Activated CD4-positive, alpha-beta T cell treated with anti-CD3 and anti-CD28 coated beads, Interleukin-2, Interleukin-6, amounts not matched to agents 100 ng/mL and 50 ng/mL, durations not matched to agents 16 hours and 8 hours (primary cell): Measurements from ENCODE around the gene IFT43.

Experiments used
- DNase-seq: peaks from one replicate; pipeline ENCODE4 v3.0.0-alpha.2; 2020

Gene IFT43

DNA sequence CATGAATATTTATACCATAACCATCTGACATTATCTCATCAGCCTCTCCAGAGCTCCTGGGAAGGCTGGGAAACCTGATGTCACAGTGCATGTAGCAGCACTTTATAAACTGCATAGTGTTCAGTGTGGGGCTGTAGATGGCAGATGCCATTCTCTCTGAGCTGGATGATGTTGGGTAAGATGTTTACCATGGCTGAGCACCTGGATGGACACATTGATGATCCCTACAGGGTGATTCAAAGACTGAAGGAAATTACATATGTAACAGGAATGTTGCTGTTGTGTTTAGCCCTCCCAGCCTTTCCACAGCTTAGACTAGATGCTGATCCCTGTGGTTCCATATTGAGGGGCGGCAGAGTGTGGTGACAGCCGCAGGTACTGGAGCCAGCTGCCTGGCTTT lies 37.4 kb downstream of the IFT43 start:
- no peak for DNase-seq

DNA sequence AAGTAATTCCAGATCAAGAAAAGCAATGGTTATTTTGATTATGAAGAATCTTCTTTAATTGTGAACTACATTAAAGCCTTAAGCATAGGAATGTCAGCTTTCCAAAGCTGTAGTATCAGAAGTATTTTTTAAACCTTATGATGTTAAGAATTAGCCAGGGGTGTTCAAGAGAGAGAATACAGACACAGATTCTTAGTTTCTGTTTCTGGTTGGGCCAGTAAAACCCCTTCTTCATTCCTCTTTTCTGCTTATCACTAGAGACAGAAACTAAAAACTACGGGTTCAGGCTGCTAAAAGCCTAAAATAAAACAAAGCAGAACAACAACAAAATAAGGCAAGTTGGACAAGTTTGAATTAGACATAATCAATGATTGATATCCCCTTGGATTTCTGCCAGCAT lies 38.2 kb downstream of the IFT43 start:
- no peak for DNase-seq

DNA sequence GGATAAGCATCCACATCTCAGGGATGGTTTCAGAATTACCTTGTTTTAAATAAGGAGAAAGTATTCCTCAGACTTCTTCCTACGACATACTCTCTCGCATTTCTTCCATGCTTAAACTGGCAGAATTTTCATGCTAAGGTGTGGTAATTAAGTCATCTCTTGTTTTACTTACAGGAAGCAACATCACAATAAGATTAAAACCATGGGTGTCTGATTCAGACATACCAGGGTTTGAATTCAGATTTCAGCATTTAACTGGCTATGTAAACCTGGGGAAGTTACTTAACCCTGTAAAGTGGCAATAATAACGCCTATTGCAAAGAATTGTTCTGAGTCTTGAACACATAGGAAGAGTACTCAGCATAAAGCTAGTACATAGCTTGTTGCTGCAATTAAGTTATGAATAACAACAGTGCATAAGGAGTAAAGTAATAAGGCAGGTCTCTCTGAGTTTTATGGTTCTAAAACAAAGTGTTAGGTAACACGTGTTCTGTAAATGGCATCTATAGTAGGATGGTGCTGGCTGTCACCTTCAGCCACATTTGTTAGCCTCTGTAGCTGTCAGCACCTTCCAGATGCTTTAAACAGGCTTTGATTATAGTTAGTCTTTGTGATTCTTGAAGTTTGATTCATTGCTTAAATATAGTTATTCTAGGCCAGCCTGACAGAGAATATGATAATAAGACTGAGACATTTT lies 38.8 kb downstream of the IFT43 start:
- DNase-seq = no peak

DNA sequence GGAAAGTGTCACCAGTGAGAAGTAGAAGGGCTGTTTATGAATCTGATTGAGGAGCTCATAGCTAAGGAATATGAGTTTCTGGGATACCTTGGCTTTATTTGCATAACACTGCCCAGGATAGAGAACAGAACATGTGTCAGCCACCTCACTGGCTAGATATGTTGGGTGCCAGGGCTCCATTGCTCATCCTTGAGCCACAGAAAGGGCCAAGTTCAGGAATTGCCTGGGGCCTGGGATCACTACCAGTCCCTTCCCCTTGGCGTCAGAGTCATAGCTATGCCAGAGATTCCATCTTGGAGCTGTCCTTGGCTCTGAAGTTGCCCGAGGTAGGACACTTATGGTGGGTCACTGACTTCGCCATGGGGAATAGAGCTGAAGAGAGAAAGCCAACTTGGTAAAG lies 49.0 kb downstream of the IFT43 start:
- no peak for DNase-seq

DNA sequence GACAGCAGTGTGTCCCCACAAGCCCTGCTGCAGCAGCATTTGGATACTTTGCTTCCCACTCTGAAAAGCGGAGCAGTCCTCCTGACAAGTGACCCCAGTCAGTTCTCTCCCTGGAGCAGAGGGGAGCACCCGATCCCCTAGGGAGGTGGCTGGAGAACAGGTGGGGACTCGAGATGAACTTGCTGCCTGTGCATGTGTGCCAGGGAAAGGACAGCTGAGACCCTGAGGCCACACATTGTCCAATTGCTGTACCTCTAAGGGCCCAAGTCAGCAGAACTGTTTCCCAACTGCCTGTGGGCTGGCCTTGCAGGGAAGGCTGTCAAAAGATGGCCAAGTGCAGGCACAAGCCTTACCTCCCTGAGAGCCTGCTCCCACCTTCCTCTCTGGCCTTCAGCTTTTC lies 55.1 kb downstream of the IFT43 start:
- no peak for DNase-seq

DNA sequence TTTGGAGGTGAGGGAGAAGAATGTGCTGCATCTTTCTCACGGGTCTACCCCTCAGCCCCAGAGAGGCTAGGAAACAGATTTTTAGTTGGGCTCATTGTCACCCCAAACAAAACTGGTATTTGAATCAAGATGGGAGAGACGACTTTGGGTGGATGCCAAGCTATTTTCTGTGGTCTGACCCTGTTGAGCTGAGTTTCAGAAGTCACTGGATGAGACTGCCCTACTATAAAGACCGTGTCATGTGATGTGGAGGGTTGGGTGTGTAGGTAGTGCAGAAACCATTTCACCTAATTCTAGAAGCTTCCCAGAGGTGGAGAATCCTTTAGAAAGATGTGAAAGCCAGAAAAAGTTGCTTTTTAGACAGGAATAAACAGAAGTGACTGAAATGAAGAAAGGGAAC lies 60.2 kb downstream of the IFT43 start:
- DNase-seq = no peak

DNA sequence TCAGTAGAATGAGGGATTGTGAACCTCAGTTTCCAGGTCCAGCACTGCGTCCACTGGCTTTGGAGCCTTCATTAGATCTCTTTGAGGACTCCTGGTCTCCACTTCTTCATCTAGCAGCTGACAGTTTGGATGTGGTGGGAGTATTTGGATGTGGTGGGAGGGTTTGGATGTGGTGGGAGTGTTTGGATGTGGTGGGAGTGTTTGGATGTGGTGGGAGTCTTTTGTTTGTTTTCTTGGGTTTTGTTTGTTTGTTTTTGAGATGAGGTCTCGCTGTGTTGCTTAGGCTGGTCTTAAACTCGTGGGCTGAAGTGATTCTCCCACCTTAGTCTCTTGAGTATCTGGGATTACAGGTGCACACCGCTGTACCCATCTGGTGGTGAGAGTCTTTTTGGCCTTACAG lies 64.7 kb downstream of the IFT43 start:
- no peak for DNase-seq

DNA sequence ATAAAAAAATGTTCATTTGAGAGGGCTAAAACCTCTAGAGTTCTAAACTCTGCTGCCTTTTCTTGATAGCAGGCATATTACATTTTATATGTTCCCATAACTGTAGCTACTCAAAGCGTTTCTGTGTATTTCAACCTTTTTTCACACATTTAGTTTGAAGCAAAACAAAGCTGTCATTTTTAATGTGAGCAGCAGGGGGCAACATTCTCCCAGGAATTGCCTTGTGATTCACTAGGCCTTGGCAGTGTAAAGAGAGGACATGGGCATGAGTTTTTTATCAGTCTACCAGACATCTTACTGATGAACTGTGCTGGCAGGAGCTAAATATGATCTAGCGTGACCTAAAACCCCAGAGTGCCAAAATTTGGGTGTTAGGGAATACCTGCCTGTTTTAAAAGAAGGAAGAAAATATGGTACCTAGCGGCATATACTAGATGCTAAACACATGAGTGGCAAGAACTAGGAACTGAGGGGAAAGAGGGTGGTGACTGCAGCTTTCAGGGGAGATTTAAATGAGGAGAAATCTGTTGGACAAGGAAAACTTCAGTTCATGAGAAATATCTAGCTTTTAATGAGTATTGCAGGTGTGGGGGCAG lies 65.3 kb downstream of the IFT43 start:
- DNase-seq = peak; percentile 68

DNA sequence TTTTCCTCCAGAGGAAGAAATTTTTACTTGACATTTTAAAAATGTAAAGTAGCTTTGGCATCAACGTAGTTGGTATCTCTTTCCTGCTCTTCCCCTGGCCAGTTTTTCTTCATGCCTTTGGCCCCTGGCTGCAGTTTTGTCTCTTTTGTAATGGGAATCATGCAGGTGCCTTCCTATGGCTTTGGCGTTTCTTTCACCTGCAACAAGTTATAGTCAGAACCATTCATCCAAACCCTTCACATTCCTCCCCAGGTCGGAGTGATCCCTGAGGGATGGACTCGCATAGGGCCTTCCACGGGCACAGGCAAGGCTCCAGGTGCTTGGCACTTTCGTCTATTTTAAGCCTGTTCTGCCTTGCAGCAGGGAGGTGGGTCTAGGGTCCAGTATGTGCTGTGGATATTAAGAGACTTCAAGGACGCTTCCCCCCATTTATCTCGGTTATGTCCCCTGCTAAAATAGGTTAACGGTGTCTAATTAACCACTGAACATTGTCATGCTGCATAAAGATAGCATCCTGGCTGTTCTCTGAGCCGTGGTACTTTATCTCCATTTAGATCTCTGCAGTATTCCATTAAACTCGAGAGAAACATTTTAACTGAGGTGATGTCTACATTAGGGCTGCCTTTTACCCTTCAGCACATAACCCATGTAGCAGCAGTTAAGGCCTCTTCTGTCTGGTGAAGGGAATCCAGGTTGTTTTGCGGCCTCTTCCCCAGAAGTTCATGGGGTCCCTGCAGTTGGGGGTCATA lies 66.3 kb downstream of the IFT43 start:
- no peak for DNase-seq

DNA sequence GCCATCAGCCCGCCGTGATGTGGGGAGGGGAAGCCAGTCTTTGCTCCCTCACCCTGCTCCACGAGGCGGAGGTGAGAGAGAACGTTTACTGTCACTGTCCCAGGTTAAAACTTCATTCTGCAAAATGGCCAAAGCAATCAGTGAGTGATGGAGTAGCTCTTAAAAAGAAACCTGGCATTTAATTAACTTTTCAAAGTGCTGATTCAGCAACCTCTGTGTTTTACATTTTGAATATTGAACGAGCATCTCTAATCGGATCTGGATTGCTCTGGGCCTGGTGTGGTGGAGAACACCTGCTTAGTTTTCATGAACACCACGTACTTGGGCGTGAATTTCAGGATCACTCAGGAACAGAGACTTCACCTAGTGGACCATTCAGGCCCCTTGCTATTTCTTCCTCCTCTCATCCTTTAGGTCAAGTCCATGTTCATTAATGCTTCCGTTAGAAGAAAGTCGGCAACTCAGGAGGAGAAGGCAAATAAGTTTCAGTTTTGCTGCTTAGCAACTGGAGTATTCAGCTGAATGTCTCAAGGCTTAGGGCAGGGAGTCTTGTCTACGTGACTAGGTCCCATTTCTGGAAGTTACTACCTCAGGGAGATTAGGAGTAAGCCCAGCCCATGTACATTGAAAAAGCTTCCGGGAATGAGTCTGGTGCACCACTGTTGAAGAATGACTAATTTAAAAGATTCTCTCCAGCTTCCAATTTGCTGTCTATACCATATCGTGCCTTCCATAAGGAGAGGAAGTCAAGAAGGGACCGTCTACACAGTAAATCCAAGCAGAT lies 68.2 kb downstream of the IFT43 start:
- no peak for DNase-seq

DNA sequence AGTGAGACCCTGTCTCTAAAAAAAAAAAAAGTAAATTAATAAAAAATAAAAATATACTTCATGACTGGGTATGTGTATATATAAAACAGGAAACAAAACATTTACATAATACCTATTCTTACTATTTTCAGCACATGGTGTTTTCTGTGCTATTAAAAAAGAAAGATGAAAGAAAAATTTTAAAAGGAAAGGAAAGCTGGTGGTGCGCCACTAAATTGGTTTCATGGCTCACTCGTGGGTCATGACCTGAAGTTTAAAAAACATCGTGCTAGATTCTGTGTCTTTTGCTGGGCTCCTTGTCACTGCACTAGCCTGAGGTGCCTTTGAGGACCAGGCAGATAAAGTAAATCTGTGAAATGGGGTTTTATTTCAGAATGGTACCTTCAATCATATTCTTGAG lies 69.8 kb downstream of the IFT43 start:
- DNase-seq = no peak

DNA sequence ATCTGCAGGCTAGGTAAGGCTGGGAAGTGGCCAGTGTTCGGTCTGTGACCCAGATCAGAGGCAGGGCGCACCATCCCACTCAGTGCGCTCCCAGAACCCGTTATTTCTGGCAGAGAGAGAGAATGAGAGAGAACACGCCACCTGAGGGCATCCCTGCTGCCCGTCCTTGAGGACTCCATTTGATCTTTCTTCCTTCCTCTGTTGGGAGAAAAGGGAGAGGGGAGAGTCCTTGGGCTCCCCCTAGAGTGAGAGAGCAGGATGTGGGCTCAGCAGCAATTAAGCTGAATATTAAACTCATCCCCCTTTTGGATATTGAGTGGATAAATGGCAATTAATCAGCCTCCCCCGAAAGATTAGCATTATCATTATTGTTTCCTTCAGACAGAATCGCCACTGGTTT lies 70.6 kb downstream of the IFT43 start:
- peak; percentile 3 for DNase-seq

DNA sequence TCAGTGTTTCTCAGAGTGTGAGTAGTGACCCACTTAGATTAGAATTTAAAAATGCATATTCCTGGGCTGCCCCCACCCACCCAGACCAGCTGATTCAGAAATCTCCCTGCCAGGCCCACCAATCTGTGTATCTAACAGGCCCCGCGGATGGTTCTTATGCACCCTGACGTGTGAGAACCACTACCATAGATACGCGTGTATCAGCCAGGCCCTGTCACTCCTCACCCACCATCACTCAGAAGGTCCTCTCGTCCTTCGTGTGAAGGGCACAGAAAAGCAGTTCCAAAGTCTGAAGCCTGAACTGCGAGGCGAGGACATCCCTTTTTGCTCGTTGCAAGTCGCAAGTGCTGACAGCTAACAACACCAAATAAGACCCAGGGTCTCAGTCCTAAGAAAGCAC lies 72.4 kb downstream of the IFT43 start:
- DNase-seq = no peak

DNA sequence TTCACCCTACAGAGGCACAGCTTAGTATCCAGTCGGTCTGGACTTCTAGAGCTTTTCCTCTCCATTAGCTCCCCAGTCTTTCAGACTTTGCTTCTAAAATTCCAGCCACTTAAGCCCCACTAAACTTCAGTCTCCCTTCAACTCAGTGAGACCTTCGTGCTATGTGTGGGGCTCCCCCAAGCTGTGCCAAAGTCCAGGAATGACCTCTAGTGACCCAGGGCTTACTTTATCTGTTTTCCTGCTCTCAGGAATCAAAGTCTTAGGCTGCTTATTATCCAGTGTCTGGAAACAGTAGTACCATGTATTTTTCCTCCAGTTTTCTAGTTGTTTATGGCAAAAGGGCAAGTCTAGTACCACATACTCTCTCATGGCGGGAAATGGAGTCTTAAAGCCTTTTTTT lies 77.8 kb downstream of the IFT43 start:
- no peak for DNase-seq

DNA sequence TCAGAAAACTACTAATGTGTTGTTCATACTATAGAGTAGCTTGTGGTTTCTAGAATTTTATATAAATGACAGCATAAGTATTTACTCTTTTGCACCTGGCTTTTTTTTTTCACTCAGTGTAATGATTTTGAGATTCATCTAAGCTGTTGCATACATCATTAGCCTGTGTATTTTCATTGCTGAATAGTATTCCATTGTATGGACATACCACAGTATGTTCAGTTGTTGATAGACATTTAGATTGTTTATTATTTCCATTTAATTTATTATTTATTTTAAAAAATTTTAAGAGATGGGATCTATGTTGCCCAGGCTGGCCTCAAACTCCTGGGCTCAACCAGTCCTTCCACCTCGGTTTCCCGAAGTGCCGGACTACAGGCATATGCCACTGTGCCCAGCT lies 80.0 kb downstream of the IFT43 start:
- DNase-seq = no peak

DNA sequence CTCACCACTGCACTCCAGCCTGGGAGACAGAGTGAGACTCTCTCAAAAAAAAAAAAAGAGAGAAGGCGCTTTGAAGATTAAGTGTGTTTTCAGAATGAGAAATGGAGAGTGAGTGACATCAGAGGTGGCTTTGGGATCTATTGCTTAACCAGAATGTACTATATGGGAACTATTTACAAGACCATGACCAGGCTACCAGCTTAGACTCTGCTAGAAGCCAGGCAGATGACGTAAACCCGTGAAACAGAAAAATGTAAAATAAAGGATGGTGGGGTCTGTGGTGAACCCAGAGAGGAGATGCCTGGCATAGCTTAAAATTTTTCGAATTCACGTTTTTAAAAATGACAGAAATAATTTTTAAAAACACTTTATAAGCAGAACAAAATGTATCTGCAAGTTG lies 82.0 kb downstream of the IFT43 start:
- DNase-seq = no peak

DNA sequence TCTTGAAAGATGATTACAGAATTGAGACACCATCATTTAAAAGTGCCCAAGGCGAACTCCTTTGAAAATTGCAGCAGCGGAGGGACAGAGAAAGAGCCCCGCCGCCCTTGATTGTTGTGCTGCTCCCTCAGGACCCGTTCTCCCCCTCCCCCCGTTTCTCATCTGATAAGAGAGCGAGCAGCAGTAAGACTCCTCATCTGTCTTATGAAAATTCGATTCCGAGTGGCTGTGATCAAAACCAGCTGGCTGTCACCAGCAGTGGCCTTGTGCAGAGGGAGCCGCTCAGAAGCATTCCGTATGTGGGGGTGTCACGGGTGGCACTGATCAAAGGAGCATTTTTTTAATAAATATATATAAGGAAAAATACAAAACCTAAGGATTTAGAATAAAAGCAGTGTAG lies 88.2 kb downstream of the IFT43 start:
- no peak for DNase-seq

DNA sequence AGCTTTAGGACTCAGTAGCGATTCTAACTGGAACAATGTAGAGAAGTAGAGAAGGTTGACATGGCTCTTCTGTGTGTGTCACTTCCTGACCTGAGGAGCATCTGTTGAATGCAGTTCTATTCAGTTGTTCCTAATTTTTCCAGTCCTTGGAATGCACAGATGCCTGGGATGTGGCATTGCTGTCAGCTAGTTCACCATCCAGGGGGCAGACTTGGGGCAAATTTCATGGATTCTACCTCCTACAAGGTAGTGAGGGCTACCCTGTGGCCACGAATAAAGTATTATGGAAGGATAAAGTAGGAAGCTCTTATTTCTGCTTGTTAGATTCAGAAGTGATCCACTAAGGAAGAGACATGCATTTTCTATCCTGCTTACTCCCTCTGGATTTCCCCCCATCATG lies 91.8 kb downstream of the IFT43 start:
- no peak for DNase-seq

DNA sequence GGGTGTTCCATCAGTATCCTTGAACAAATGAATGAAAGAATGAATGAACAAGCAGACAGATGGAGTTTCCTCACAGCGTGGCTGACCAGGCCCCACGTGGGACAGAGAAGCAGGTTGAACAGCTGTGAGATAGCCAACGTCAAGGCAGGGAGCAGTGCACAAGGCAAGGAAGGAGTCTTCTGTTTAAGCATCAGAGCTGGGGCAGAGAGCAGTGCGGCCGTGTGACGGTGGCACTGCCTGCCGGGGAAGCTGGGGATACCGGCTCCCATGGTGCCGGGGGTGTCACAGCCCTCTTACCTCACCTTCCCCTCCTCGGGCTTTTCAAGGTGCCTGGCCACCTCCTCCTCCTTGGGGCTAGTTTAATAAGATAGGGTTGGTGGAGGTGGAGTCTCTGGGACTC lies 92.9 kb downstream of the IFT43 start:
- no peak for DNase-seq

DNA sequence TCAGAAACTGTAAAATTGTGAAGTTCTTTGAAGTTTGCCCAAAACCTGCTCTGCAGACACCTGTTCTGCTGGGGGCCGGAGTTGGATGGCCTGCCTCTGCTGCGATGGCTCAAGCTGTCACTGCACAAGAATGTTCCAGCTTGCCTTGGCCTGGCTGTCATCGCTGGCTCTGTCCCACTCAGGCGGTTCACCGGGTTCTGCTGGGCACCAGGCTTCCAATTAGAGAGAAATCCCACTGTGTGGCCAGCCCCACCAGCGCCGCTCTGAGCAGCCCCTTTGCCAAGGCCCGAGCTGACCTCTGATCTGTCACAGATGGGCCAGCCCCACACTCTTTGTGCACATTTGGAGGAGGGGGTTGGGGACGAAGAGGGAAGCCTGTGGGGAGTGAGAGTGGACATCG lies 94.5 kb downstream of the IFT43 start:
- DNase-seq = no peak

DNA sequence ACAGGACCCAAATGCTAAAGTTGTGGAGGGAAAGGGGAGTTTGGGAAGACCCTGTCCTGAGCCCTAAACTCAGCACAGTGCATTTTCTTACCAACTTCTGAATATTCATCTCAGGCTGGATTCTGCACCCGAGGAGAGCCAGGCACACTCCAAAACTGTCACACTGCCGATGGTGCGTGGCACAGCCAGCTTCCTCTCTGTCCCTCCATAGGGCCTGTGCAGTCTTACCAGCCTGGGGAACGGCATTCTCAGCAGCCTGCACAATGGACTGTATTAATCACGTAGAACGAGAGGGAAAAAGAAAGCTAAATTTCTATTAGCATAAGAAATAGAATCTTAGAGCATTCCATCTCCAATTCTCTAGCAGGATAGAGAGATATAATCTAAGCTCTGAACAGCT lies 94.9 kb downstream of the IFT43 start:
- DNase-seq = no peak

DNA sequence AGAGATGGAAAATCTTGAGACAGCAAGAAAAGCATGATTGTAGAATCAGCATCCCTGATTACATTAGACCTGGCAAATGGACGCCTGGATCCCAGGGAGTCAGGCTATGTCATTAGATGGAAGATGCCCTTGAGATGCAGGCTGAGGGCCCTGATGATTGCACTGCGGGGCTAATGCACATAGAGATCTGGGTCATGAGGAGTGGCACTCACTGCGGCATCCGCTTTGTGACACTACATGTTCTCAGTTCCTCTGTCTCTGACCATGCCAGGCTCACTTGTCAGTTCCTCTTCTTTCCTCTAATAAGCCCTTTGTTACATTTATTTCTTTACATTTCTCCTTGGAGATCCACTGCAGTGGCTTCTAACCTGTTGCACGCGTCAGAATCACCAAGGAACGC lies 96.1 kb downstream of the IFT43 start:
- DNase-seq = no peak
